RKO (cell line): ENCODE data around the gene PLAAT3.
"Not testable (repeated sequence)": the region's sequence is repeated elsewhere in the genome, so short reads cannot be mapped to it uniquely, and the experiment has no call there.

Source experiments
- DNase-seq: peaks from one replicate; pipeline ENCODE4 v3.0.0-alpha.2; 2016; ENCODE audit warnings: low spot score

Gene PLAAT3

DNA sequence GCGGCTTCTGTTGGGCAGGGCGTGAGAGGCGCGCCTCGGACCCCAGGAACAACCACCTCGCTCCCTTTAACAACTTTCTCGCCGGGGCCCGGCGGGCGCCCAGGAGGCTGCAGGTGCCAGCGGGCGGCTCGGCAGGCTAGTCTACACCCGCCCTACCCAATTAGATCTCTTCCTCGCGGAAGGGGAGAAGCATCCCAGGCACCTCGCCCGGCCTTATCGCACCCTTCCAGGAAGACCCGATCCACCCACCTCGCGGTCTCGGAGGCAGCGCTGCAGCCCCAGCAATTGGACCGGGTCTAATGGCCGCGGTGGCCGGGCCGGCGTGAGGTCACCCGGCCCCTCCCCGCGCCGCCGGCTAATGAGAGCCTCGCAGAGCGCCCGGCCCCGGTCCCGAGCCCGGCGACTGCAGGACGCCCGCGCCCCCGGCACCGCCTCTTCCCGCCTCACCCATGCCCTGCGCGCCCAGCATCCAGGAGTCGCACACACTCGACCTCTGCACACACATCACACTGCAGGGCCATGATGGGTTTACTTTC lies at the start of gene PLAAT3:
PLAAT3 (minus strand) TSS at position 298 of the 536 bp plus-strand sequence. CDS start 419 bp downstream, outside the sequence.
- DNase-seq, result peak; percentile 81

DNA sequence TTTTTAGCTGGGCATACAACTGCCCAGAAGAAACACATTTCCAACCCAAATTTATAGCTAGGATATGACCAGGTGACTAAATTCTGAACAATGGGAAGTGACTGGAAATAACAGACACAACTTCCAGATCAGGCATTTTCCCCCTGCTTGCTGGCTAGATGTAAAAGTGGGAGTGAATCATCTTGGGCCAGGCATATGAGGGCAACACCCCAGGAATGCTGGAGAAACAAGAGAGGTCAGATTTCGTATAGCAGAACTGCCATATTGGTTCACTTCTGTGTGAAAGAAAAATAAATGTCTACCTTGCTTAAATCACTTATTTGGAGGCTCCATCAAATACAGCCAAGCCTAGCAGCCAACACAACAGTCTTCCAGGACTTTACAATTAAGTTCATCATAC lies 49.6 kb upstream of the PLAAT3 start:
- DNase-seq, result peak; percentile 56

DNA sequence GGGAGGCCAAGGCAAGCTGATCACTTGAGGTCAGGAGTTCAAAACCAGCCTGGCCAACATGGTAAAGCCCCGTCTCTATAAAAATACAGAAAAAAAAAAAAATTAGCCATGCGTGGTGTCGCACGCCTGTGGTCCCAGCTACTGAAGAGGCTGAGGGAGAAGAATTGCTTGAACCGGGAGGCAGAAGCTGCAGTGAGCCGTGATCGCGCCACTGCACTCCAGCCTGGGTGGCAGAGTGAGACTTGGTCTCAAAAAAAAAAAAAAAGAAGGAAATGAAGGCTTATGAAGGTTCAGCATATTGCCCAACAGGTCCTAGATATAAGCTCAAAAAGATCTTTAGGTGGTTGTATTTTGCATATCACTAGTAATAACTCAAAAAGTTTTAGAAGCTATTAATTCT lies 46.7 kb upstream of the PLAAT3 start:
- DNase-seq, result no peak

DNA sequence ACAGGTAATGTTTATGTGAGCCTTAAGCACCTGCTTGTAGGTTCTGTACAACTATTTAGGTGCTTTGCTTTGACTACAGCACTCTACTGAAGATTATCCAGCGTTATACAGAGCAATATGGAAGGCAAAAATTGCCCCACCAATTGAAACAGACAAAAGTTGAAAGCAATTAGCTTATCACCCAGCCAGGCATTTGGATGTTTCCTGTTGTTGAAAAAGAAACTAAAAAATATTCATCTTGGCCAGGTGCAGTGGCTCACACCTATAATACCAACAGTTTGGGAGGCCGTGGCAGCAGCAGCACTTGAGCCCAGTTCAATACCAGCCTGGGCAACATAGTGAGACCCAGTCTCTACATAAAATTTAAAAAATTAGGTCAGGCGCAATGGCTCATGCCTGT lies 38.4 kb upstream of the PLAAT3 start:
- no peak for DNase-seq

DNA sequence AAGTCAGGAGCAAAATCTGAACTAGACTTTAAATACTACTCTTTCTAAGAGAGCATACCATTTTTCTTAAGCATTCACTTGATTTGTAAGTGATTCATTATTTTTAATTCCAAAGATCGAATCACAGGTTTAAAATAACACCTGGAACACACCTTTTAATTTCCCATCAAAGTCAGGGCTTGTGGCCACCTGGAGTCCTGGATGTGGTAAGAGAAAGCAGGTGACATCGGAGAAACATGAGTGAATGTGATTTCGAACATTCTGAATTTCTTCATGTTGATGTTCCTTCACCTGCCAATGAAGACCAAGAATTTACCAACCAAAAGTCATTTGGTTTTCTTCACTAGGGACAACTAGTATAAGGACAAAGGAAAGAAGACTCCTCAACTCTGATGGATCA lies 29.0 kb upstream of the PLAAT3 start:
- DNase-seq, result no peak

DNA sequence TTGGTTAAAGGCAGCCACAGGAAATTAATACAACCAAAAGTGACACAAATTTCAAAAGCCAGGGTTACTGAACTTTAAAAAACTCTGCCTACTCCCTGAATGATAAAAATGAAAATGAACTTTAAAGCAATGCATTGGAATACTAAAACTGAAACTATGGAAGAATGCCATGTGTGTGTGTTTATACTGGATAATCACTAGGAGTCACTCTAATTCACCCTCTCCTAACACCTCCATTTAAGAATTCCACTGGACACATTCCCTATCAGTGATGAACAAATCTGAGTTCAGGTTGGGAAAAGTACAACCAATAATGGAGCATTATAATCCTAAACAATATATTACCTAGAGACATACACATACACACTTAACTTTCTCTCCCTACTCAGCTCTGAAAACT lies 27.5 kb upstream of the PLAAT3 start:
- peak; percentile 19 for DNase-seq

DNA sequence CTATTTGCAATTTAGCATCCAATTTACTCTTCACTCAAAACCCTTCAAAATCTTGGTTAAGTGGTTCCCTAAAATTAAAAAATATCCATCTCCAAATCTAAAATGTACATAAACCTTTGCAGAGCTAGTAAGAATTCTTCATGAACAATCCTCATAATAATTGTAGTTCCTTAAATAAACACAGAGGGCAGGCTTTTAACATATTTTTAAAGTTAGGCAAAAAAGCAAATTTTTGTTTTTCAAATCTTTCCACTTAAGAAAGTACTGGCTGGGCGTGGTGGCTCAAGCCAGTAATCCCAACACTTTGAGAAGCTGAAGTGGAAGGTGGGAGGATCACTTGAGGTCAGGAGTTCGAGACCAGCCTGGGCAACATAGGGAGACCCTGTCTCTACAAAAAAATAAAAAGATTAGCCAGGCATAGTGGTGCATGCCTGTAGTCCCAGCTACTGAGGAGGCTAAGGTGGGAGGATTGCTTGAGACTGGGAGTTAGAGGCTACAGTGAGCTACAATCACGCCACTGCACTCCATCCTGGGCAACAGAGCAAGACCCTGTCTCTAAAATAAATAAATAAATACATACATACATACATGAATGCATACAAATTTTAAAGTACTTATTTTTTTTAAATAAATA lies 25.1 kb upstream of the PLAAT3 start:
- peak; percentile 26 for DNase-seq

DNA sequence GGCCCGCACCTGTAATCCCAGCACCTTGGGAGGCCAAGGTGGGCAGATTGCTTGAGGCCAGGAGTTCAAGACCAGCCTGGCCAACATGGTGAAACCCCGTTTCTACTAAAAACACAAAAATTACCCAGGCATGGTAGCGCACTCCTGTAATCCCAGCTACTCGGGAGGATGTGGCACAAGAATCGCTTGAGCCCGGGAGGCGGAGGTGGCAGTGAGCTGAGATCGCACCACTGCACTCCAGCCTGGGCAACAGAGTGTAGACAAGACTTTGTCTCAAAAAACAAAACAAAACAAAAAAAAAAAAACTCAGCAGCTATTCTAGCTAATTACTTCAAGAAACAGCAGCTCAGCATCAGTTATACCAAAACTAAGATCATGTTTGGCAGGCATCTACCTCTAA lies 24.2 kb upstream of the PLAAT3 start:
- not testable (repeated sequence) for DNase-seq

DNA sequence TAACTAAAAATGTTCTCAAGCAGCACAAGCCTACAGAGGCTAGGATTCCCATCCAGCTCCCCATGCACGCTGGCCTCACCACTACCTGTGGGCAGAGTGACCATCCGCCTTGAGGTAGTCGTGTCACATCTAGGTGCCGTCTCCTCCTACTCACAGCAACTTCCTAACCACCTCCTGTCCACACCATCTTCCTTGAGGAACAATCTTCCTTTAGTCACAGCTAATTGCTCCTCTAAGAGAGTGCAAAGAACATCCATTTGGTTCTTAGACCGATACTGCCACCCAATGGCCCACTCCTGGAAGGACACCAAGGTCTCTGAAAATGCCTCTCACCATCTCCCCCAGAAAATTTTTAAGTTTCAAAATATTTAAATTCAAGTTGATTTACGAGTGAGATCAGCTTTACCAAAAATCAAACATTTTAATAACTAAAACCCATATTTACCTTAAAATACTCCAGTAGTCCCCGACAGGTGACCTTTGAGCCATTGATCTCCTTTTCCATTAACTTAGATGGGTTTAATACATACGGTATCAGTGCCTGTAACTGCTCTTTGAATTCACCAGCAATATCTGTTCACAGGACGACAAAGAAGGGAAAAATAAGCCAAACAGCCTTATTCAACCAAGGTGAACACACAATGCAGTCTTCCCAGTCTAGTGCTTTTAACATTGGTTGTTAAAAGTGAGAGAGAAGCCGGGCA lies 21.7 kb upstream of the PLAAT3 start:
- DNase-seq, result peak; percentile 69

DNA sequence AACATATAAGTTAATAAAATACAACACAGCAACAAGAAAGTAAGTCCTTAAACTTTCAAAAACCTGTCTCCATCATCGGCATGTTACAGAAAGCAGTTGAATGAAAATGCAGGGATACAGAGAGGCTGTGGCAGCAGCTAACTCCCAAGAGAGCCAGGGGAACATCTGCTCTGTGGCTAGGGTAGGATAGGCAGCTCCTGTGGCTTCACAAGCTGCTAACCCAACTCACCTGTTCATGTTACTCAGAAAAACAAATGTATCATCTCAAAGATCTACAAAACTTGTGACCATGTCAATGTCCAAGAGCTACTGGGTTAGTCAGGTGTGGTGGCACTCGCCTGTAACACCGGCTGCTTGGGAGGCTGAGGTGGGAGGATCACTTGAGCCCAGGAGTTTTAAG lies 15.2 kb upstream of the PLAAT3 start:
- DNase-seq, result no peak

DNA sequence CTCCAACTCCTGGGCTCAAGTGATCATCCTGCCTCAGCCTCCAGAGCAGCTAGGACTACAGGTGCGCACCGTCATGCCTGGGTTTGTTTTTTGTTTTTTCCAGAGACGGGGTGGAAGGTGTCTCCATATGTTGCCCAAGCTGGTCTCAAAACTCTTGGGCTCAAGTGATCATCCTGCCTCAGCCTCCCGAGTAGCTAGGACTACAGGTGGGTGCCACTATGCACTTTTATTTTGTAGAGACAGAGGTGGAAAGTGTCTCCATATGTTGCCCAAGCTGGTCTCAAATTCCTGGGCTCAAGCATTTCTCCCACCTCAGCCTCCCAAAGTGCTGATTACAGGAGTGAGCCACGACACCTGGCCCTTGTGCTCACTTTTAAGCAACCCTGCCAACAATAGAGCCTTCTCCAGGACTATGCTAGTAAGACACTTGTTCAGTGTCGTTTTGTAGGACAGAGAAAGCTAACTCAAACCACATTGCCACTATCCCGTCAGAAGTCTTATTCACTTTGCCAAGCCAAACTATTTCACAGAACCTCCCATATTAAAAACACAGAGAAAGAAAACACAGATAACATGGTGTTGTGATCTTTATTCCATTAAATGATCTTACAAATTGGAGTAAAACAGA lies 9.4 kb upstream of the PLAAT3 start:
- no peak for DNase-seq

DNA sequence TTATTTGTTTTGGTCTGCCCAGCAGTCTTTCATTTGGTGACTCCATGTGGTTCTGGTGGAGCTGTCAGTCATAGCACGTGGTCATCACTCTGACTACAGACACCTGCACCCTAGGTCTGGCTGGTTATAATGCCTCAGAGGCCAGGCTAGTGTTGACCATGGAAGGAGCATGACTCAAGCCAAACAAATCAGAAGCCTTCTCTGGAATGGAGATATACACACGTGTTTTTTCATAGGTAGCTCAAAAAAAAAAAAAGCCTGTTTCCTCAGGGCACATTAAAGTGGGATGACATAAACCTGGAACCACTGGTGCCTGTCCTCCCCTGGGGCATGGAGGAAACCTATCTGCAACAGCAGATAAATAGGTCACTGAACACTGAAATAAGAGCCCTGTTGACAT lies 8.1 kb upstream of the PLAAT3 start:
- DNase-seq, result no peak

DNA sequence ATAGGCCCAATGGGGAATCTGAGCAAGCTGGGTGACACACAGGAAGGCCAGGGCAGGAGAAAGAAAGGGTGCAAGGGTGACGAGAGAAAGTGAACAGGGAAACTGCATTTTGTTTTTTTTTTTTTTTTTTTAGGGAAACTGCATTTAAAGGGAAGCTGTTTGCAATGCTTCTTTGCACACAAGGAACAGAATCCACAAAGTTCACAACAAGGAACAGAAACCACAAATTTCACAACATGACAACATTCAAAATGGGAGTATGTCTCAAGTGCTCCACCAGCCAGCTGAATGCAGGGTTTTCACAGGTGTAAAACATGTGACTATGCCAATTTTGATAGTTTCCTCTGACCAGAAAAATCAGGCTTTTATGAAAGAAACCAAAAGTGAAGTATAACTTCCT lies 6.8 kb upstream of the PLAAT3 start:
- no peak for DNase-seq

DNA sequence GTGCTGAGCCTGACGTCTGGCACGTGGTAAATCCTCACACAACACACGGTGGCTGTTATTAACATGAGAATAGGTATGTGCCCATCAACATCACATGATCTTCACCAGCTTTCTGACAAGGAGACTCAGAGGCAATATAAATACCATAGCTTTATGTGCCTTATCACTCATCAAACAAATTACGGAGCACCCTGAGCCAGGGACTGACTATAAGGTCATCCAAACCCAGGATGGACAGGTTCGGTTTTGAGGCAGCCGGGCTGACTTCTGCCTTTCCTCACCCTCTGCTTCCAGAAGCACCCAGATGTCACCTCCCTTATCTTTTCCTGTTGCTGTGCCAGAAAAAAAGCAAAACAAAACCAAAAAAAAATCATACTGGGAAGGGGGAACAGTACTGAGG lies 5.7 kb upstream of the PLAAT3 start:
- no peak for DNase-seq

DNA sequence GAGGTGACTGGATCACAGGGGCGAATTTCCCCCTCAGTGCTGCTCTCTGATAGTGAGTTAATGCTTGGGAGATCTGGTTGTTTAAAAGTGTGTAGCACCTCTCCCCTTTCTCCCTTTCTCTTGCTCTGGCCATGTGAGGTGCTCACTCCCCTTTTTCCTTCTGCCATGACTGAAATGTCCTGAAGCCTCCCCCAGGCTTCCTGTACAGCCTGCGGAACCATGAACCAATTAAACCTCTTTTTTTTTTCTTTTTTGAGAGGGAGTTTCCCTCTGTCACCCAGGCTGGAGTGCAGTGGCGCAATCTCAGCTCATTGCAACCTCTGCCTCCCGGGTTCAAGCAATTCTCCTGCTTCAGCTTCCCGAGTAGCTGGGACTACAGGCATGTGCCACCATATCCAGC lies 3.5 kb upstream of the PLAAT3 start:
- DNase-seq, result not testable (repeated sequence)

DNA sequence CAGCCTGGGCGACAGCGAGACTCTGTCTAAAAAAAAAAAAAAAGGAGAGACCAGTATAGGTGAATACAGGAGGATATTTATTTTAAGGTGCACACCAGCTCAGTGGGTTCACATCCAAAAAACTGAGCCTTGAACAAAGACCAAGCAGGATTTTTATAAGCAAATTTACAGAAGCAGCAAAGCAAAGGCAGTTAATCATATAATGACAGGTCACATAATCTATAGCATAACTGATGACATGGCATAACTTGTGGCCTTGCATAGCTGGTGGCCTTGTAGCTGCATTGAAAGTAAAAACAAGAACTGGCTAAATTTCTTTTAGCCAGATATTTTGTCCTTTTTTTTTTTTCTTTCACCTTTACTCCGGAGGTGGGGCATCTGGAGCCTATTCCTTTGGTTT lies 2.7 kb upstream of the PLAAT3 start:
- no peak for DNase-seq

DNA sequence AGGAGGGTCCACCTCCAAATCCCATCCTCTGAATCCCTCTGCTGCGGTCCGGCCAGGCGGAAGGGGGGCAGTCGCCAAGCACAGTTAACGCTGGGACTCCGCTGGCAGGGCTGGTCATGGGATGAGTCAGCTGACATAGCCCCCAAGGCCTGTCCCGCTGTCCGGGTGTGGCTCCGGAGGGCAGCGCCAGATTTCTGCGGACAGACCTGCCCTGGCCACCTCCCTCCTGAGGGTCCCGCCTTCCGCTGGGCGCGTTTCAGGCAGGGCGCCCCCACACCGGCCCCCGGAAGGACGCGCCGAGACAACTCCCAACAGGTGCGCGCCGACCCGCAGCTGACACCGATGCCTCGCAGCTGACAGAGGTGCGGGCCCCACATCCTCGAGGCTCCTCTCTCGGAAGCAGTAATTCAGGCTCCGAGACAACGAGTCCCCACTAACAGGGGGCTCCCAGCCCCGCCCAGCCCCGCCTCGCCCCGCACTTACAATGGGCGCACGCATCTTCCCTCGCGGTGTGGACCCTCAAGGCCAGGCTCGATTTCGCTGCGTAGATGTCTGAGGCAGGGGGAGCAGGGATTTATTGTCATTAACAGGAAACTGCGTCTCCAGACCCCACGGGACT lies 607 bp downstream of the PLAAT3 start:
- peak; percentile 79 for DNase-seq

DNA sequence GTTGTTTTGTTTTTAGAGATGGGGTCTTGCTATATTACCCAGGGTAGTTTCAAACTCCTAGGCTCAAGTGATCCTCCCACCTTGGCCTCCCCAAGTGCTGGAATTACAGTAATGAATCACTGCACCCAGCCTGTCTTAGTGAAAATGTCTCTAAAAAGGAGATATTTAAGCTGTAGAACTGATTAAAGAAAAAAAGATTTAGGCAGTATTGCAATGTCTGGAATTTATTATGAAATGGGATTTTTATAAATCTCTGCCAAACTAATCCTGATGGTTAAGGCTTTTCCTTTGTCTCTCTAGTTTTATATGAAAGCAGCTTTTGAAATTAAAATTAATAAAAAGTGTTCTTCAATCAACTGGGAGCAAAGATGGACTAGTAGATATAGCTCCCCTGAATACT lies 2.1 kb downstream of the PLAAT3 start:
- no peak for DNase-seq

DNA sequence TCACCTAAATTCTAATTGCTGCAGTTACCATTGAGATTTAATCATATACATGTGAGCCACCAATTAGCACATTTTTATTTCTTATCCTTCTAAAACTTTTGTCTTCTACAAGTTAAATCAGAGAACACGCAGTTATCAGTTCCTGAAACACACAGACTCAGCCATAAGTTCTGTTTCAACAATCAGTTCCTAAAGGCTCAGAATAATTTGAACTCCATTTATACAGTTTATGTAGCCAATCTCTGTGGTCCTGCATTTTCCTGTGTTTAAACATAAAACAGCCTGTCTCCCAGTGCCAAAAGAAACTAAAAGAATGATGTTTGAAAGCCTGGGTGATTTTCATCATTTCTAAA lies 2.9 kb downstream of the PLAAT3 start:
- DNase-seq, result no peak

DNA sequence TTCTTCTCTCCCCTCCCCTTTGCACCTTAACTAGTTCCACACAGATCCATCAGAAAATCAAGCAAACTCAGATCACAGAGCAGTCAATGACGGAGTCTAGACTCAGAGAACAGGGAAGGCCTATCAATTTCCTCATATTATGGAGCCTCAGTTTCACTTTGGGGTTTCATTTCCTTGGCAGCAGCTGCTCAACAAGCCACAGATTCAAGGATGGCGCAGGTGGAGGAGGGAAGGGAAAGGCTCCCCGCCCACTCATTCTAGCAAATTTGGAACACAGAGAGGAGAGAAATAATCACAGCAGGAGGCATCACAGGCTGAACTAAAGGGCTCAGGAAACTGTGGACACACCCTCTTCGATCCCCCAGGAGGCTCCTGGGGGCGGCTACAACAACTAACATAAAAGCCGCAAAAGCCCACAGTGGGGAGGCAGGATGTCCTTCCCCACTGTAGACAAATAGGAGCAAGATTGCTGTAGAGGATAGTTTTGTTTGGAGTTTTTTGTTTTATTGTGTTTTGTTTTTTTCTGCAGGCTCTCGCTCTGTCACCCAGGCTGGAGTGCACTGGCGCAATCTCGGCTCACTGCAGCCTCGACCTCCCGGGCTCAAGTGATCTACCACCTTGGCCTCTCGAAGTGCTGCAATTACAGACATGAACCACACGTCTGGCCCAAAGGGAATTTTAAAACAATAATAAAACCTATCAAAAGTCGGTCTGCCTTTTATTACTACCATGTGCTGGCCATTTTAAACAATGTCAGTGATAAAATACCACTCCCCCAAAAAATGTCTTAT lies 3.4 kb downstream of the PLAAT3 start:
- no peak for DNase-seq

DNA sequence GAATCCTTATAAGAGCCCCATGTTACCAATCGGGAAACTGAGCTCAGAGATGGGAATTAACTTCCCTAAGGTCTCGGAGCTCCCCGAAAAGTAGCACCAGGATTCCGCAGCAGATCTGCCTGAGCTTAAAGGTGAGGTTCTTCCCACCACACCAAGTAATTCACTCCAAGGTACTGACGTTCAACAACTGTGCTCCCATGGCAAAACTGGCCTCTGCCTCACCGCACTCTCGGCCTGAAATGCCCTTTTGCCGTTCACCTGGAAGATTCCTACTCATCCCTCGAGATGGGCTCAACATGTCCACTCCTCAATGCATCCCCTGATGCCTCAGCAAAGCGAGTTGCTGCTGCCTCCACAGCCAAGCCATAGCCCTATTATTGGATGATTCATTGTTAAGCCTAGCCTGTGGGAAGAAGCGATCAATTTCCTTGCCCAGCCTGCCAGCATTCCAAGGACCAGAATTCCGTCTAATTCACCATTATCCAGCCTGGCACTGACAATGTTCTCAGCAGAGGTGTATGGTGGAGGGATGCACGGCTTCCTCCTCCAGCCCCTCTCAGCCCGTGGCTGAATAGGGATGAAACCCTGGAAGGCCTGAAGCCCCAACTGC lies 4.2 kb downstream of the PLAAT3 start:
- DNase-seq, result no peak

DNA sequence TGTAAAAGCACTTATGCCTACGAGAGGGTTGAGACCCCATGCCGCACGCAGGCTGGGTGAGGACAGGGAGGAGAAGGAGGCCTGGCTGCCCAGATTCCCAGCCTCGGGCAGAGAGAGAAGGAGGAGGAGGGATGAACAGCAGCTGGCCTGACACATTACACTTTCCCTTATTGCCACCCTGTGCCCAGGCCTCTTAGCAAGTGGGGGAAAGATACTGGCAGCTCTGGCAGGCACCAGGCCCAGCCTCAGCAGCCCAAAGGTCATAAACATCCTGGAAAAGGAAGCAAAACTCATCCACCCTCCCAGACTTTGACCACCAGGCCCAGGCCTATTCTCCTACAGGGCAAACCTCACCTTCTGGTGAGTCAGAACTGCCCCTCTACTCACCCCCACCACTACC lies 4.7 kb downstream of the PLAAT3 start:
- no peak for DNase-seq
